GM18861 (cell line): ENCODE measurements around the gene SYS1.

ENCODE experiments used
- ATAC-seq: cut with Tn5 transposase; IDR thresholded peaks from one replicate; pipeline ENCODE4 v1.9.1; 2021; ENCODE audit not compliant: unreplicated experiment

SYS1 gene

GRCh38 chr20:45412653-45413052, 49.7 kb downstream of the SYS1 start:
- no peak for ATAC-seq

DNA sequence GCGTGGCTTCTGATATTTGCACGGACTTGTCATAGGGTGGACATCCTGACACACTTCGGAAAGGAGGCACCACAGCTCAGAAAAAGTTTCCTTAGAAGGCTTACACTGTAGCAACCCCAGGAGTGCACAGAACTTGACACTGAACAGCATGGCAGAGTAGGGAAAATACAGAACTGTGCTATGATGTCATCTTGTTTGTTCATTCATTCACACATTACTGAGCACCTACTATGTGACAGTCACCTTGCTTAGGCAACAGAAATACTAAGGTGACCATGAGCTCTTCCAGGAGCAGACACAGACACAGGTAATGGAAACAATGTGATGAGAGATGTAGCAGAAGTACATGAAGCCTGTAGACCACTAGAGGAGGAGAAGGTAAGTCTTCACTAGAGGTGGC, 50.5 kb downstream of the SYS1 start:
- ATAC-seq: no peak

GRCh38 chr20:45415822-45416637, 53.1 kb downstream of the SYS1 start, which contains the start of gene PIGT:
PIGT (plus strand) TSS chr20:45416141; CDS start chr20:45416157, 16 bp downstream.
- ATAC-seq: peak; percentile 41

DNA sequence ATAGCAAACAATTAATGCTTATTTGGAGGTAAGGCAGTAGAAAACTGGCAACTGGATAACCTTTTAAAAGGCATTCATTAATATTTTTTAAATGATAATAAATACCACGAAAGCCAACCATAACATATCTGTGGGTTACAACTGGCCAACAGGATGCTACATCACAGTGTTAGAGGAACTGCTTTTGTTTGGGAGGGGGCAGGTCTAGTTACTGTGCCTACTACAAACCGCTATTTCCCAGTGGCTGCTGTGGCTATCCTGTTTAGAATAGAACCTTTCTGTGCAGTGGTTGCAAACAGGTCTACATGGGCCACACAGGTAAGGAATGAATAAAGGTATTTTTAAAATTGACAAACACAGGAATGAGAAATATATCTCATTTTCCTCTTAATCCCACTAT, 54.0 kb downstream of the SYS1 start:
- ATAC-seq: no peak
